Measurements from ENCODE around the gene RTN4RL1.

GRCh38 chr17:1969712-1970111 lies 55.4 kb downstream of the RTN4RL1 start:
- TF ChIP-seq CTCF (conservative IDR thresholded peaks at IDR 0.05; ENCODE audit: low read depth, low read length) (no peak), FOS (IDR thresholded peaks at IDR 0.05; ENCODE audit: low read depth, low read length) (no peak), POLR2A (IDR thresholded peaks at IDR 0.05; ENCODE audit: low read depth, low read length) (no peak), RFX5 (IDR thresholded peaks at IDR 0.05; ENCODE audit: low read depth, low read length) (no peak), BHLHE40 (IDR thresholded peaks at IDR 0.05; ENCODE audit: low read depth, low read length) (no peak), SMC3 (IDR thresholded peaks at IDR 0.05; ENCODE audit: low read depth, low read length) (no peak), RCOR1 (IDR thresholded peaks at IDR 0.05; ENCODE audit: insufficient replicate concordance, low read length) (no peak), CEBPB (IDR thresholded peaks at IDR 0.05; ENCODE audit: low read depth, low read length) (no peak), MXI1 (IDR thresholded peaks at IDR 0.05; ENCODE audit: borderline replicate concordance, low read depth, low read length) (no peak), RAD21 (IDR thresholded peaks at IDR 0.05; ENCODE audit: low read length) (no peak), MAFK (IDR thresholded peaks at IDR 0.05; ENCODE audit: low read depth, low read length) (no peak), CHD1 (IDR thresholded peaks at IDR 0.05; ENCODE audit: low read depth, low read length) (no peak)
- TF ChIP-seq, protein P1, sequence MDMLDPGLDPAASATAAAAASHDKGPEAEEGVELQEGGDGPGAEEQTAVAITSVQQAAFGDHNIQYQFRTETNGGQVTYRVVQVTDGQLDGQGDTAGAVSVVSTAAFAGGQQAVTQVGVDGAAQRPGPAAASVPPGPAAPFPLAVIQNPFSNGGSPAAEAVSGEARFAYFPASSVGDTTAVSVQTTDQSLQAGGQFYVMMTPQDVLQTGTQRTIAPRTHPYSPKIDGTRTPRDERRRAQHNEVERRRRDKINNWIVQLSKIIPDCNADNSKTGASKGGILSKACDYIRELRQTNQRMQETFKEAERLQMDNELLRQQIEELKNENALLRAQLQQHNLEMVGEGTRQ (IDR thresholded peaks at IDR 0.05; ENCODE audit: low read depth, low read length) = no peak
- TF ChIP-seq, protein P2, sequence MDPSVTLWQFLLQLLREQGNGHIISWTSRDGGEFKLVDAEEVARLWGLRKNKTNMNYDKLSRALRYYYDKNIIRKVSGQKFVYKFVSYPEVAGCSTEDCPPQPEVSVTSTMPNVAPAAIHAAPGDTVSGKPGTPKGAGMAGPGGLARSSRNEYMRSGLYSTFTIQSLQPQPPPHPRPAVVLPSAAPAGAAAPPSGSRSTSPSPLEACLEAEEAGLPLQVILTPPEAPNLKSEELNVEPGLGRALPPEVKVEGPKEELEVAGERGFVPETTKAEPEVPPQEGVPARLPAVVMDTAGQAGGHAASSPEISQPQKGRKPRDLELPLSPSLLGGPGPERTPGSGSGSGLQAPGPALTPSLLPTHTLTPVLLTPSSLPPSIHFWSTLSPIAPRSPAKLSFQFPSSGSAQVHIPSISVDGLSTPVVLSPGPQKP (IDR thresholded peaks at IDR 0.05; ENCODE audit: borderline replicate concordance, low read depth, low read length) = no peak
